Mesendoderm (in vitro differentiated cells): ENCODE data around the gene CADM1.

Experiments
- DNase-seq: peaks from one replicate; pipeline ENCODE4 v3.0.0; 2013
- H2AK5ac ChIP-seq: 2 replicates; pipeline ENCODE4 v1.6.1; 2013; ENCODE audit warnings: low read length, inconsistent platforms
- H2BK120ac ChIP-seq: 2 replicates; pipeline ENCODE4 v1.6.1; 2013; ENCODE audit warnings: low read depth, mild to moderate bottlenecking, low read length, moderate library complexity, mixed read lengths
- H2BK15ac ChIP-seq: replicated peaks from 2 replicates; pipeline ENCODE4 v1.6.1; 2013; ENCODE audit warnings: low read depth, mild to moderate bottlenecking, moderate library complexity
- H2BK5ac ChIP-seq: 2 replicates; pipeline ENCODE4 v1.6.1; 2013; ENCODE audit warnings: low read length, inconsistent platforms
- H3K18ac ChIP-seq: 2 replicates; pipeline ENCODE4 v1.6.1; 2013; ENCODE audit warnings: mild to moderate bottlenecking, low read length, mixed read lengths
- H3K23ac ChIP-seq: one replicate; pipeline ENCODE4 v1.6.1; 2013; ENCODE audit warnings: low read length
- H3K27ac ChIP-seq: 2 replicates; pipeline ENCODE4 v1.5.1; 2013; ENCODE audit warnings: low read depth, mild to moderate bottlenecking, inconsistent platforms, low read length, moderate library complexity
- H3K27me3 ChIP-seq: 2 replicates; pipeline ENCODE4 v1.6.1; 2013; ENCODE audit warnings: low read length, control low read depth, mild to moderate bottlenecking, inconsistent platforms; ENCODE audit not compliant: insufficient read depth, poor library complexity
- H3K36me3 ChIP-seq: 2 replicates; pipeline ENCODE4 v1.6.1; 2013; ENCODE audit warnings: low read length, inconsistent platforms; ENCODE audit not compliant: control insufficient read depth, insufficient read depth
- H3K4ac ChIP-seq: one replicate; pipeline ENCODE4 v1.6.1; 2013; ENCODE audit warnings: low read depth, mild to moderate bottlenecking, low read length, moderate library complexity
- H3K4me1 ChIP-seq: 2 replicates; pipeline ENCODE4 v1.6.1; 2013; ENCODE audit warnings: low read depth, low read length, inconsistent platforms; ENCODE audit not compliant: control insufficient read depth
- H3K4me2 ChIP-seq: 2 replicates; pipeline ENCODE4 v1.6.1; 2013; ENCODE audit warnings: low read length
- H3K4me3 ChIP-seq: 2 replicates; pipeline ENCODE4 v1.5.1; 2013; ENCODE audit warnings: mild to moderate bottlenecking, low read length
- H3K56ac ChIP-seq: one replicate; pipeline ENCODE4 v1.6.1; 2013; ENCODE audit warnings: low read length
- H3K79me1 ChIP-seq: 2 replicates; pipeline ENCODE4 v1.6.1; 2013; ENCODE audit warnings: low read length, inconsistent platforms
- H3K79me2 ChIP-seq: 2 replicates; pipeline ENCODE4 v1.6.1; 2013; ENCODE audit warnings: mild to moderate bottlenecking, low read length; ENCODE audit not compliant: control insufficient read depth, insufficient read depth
- H3K9ac ChIP-seq: 2 replicates; pipeline ENCODE4 v1.6.1; 2013; ENCODE audit warnings: low read length, inconsistent platforms
- H4K5ac ChIP-seq: one replicate; pipeline ENCODE4 v1.6.1; 2013; ENCODE audit warnings: low read length
- H4K8ac ChIP-seq: one replicate; pipeline ENCODE4 v1.6.1; 2013; ENCODE audit warnings: low read depth, mild to moderate bottlenecking, control low read depth, low read length, moderate library complexity
- WGBS: extraction: QIAGEN DNeasy Blood & Tissue Kit; methylation state at CpG from one replicate; pipeline ENCODE4 v1.1.7; 2013; ENCODE audit warnings: low lambda C conversion rate, missing lambda C conversion rate; ENCODE audit not compliant: insufficient coverage; ENCODE audit errors: extremely low coverage; 5-methylcytosine and 5-hydroxymethylcytosine counted together

The CADM1 gene

GRCh38 chr11:115311949-115312348 lies 192.3 kb downstream of the CADM1 start:
- no peaks in the 10 kb centered on the region for H3K79me1 ChIP-seq
- no peak for DNase-seq
- no peak overlapping the region for H3K4ac ChIP-seq
- H2BK15ac ChIP-seq = no peak overlapping the region
- H3K56ac ChIP-seq = no peak overlapping the region
- no peak overlapping the region for H3K4me2 ChIP-seq
- no peaks in the 10 kb centered on the region for H3K4me1 ChIP-seq
- H3K36me3 ChIP-seq = no peaks in the 10 kb centered on the region
- no peak overlapping the region for H3K23ac ChIP-seq
- no peak overlapping the region for H2AK5ac ChIP-seq
- no CpG with 5 or more reads among the region's 3 CpGs for WGBS
- no peaks in the 10 kb centered on the region for H3K79me2 ChIP-seq
- no peak overlapping the region for H3K4me3 ChIP-seq
- no peaks in the 10 kb centered on the region for H3K27me3 ChIP-seq
- H2BK120ac ChIP-seq = no peak overlapping the region
- no peak overlapping the region for H2BK5ac ChIP-seq
- no peak overlapping the region for H3K18ac ChIP-seq
- no peak overlapping the region for H4K5ac ChIP-seq
- H3K9ac ChIP-seq = no peak overlapping the region
- H3K27ac ChIP-seq = no peak overlapping the region
- H4K8ac ChIP-seq = no peak overlapping the region

GRCh38 chr11:115306689-115307088 lies 197.5 kb downstream of the CADM1 start:
- no peak overlapping the region for H2BK120ac ChIP-seq
- no peak overlapping the region for H2AK5ac ChIP-seq
- H3K18ac ChIP-seq = no peak overlapping the region
- no peak overlapping the region for H3K27ac ChIP-seq
- no peak overlapping the region for H3K56ac ChIP-seq
- no peak overlapping the region for H4K8ac ChIP-seq
- no peaks in the 10 kb centered on the region for H3K79me2 ChIP-seq
- no peak overlapping the region for H3K23ac ChIP-seq
- no peak overlapping the region for H3K4ac ChIP-seq
- H2BK5ac ChIP-seq = no peak overlapping the region
- no peaks in the 10 kb centered on the region for H3K79me1 ChIP-seq
- no peak overlapping the region for H3K4me3 ChIP-seq
- no peak overlapping the region for H2BK15ac ChIP-seq
- no peaks in the 10 kb centered on the region for H3K4me1 ChIP-seq
- no peaks in the 10 kb centered on the region for H3K27me3 ChIP-seq
- no peaks in the 10 kb centered on the region for H3K36me3 ChIP-seq
- no peak overlapping the region for H3K4me2 ChIP-seq
- no peak for DNase-seq
- H4K5ac ChIP-seq = no peak overlapping the region
- WGBS = no CpG with 5 or more reads among the region's 1 CpG
- no peak overlapping the region for H3K9ac ChIP-seq

GRCh38 chr11:115304774-115305472 lies 199.3 kb downstream of the CADM1 start:
- no peak overlapping the region for H3K56ac ChIP-seq
- H4K5ac ChIP-seq = no peak overlapping the region
- no peak overlapping the region for H3K4me2 ChIP-seq
- H2BK5ac ChIP-seq = no peak overlapping the region
- no peak overlapping the region for H3K9ac ChIP-seq
- no peak overlapping the region for H3K23ac ChIP-seq
- no CpG with 5 or more reads among the region's 6 CpGs for WGBS
- no peak overlapping the region for H3K18ac ChIP-seq
- no peaks in the 10 kb centered on the region for H3K27me3 ChIP-seq
- no peak for DNase-seq
- no peak overlapping the region for H2AK5ac ChIP-seq
- no peak overlapping the region for H2BK15ac ChIP-seq
- H2BK120ac ChIP-seq = no peak overlapping the region
- H3K4ac ChIP-seq = no peak overlapping the region
- H3K36me3 ChIP-seq = no peaks in the 10 kb centered on the region
- H3K79me1 ChIP-seq = no peaks in the 10 kb centered on the region
- no peaks in the 10 kb centered on the region for H3K79me2 ChIP-seq
- no peak overlapping the region for H4K8ac ChIP-seq
- no peaks in the 10 kb centered on the region for H3K4me1 ChIP-seq
- no peak overlapping the region for H3K27ac ChIP-seq
- no peak overlapping the region for H3K4me3 ChIP-seq

- Histone ChIP-seq H3K36me3 (no peaks in the 10 kb centered on the region), H2BK15ac (no peak overlapping the region), H3K4me3 (no peak overlapping the region), H3K79me2 (no peaks in the 10 kb centered on the region), H2BK120ac (no peak overlapping the region), H3K23ac (no peak overlapping the region), H4K5ac (no peak overlapping the region), H4K8ac (no peak overlapping the region), H3K9ac (no peak overlapping the region), H3K4me2 (no peak overlapping the region), H3K79me1 (no peaks in the 10 kb centered on the region), H2AK5ac (no peak overlapping the region), H3K4ac (no peak overlapping the region), H3K27ac (no peak overlapping the region), H2BK5ac (no peak overlapping the region), H3K27me3 (no peaks in the 10 kb centered on the region), H3K56ac (no peak overlapping the region), H3K4me1 (no peaks in the 10 kb centered on the region), H3K18ac (no peak overlapping the region)
- no CpG with 5 or more reads among the region's 2 CpGs for WGBS
- no peak for DNase-seq
Measured at GRCh38 chr11:115303929-115304531, 200.2 kb downstream of the CADM1 start.

GRCh38 chr11:115302946-115303703 lies 201.1 kb downstream of the CADM1 start:
- H3K27me3 ChIP-seq = no peaks in the 10 kb centered on the region
- H3K18ac ChIP-seq = no peak overlapping the region
- H3K56ac ChIP-seq = no peak overlapping the region
- no peak overlapping the region for H2BK15ac ChIP-seq
- no peaks in the 10 kb centered on the region for H3K4me1 ChIP-seq
- H3K27ac ChIP-seq = no peak overlapping the region
- H3K9ac ChIP-seq = no peak overlapping the region
- no peak overlapping the region for H3K4me2 ChIP-seq
- no peak overlapping the region for H2BK120ac ChIP-seq
- H3K79me2 ChIP-seq = no peaks in the 10 kb centered on the region
- H3K79me1 ChIP-seq = no peaks in the 10 kb centered on the region
- no peak overlapping the region for H3K23ac ChIP-seq
- no peaks in the 10 kb centered on the region for H3K36me3 ChIP-seq
- no peak overlapping the region for H3K4ac ChIP-seq
- H2AK5ac ChIP-seq = no peak overlapping the region
- no peak for DNase-seq
- no peak overlapping the region for H3K4me3 ChIP-seq
- H2BK5ac ChIP-seq = no peak overlapping the region
- no peak overlapping the region for H4K5ac ChIP-seq
- WGBS = no CpG with 5 or more reads among the region's 5 CpGs
- no peak overlapping the region for H4K8ac ChIP-seq
